HFF-Myc (cell line): ENCODE measurements around the gene IRF5.

Experiments
- DNase-seq: peaks from one replicate; pipeline ENCODE4 v3.0.0-alpha.2; 2011; ENCODE audit warnings: low read depth; ENCODE audit errors: extremely low read depth
- H3K4me3 ChIP-seq: replicated peaks from 2 replicates; pipeline ENCODE4 v1.5.1; 2011; ENCODE audit warnings: low read depth, mild to moderate bottlenecking, control low read depth, low read length
- TF ChIP-seq, protein P1 (sequence below): IDR thresholded peaks from 2 replicates; pipeline ENCODE4 v1.5.1; 2012; ENCODE audit warnings: mild to moderate bottlenecking, low read depth, low read length, control low read depth; ENCODE audit errors: missing control alignments

IRF5 gene

DNA sequence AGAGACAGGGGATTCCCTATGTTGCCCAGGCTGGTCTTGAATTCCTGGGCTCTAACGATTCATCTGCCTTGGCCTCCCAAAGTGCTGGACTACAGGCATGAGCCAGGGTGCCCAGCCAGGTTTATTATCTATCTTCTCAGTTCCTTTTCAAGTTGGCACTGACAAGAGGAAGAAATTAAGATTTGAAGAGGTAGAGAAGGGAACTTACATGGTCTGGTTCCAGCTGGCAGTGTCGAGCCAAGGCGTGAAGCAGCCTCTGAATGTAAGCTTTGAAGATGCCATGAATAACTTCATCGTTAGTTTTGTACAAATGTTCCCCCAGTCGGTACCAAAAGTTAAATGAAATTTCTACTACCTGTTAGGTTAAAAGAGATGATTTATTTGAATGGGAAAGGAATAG, 59.5 kb downstream of the IRF5 start:
- TF ChIP-seq, protein P1, sequence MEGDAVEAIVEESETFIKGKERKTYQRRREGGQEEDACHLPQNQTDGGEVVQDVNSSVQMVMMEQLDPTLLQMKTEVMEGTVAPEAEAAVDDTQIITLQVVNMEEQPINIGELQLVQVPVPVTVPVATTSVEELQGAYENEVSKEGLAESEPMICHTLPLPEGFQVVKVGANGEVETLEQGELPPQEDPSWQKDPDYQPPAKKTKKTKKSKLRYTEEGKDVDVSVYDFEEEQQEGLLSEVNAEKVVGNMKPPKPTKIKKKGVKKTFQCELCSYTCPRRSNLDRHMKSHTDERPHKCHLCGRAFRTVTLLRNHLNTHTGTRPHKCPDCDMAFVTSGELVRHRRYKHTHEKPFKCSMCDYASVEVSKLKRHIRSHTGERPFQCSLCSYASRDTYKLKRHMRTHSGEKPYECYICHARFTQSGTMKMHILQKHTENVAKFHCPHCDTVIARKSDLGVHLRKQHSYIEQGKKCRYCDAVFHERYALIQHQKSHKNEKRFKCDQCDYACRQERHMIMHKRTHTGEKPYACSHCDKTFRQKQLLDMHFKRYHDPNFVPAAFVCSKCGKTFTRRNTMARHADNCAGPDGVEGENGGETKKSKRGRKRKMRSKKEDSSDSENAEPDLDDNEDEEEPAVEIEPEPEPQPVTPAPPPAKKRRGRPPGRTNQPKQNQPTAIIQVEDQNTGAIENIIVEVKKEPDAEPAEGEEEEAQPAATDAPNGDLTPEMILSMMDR, result no peak
- no peak for DNase-seq
- no peak overlapping the region for H3K4me3 ChIP-seq
